Stimulated activated naive B cell treated with anti-CD40 and anti-IgM and Interleukin-4, amounts not matched to agents 10 μg/mL and 1 μg/mL and 100 μg/mL, for 72 hours (primary cell): ENCODE data around the gene OLFML2A.

ENCODE experiments used
- ATAC-seq, 2 donors: fragments of 150-1000 bp; cut with Tn5 transposase; replicated peaks; 2 replicates each; pipeline ENCODE4 v1.10.0; 2021; ENCODE audit warnings: moderate library complexity in 1 of 2
- DNase-seq: peaks from one replicate; pipeline ENCODE4 v3.0.0; 2021
- H3K27ac Mint-ChIP-seq: one replicate; pipeline ENCODE4 v1.8.0; 2022; ENCODE audit warnings: mild to moderate bottlenecking, mixed read lengths
- H3K27me3 Mint-ChIP-seq, 2 donors: one replicate each; pipeline ENCODE4 v1.8.0; 2022; ENCODE audit warnings: mixed read lengths in 2 of 2
- H3K36me3 Mint-ChIP-seq, 2 donors: one replicate each; pipeline ENCODE4 v1.8.0; 2022; ENCODE audit warnings: mixed read lengths in 2 of 2, mild to moderate bottlenecking in 1 of 2
- H3K4me1 Mint-ChIP-seq, 2 donors: one replicate each; pipeline ENCODE4 v1.8.0; 2022; ENCODE audit warnings: mixed read lengths in 2 of 2, mild to moderate bottlenecking in 1 of 2
- H3K4me3 Mint-ChIP-seq, 2 donors: one replicate each; pipeline ENCODE4 v1.8.0; 2022; ENCODE audit warnings: mild to moderate bottlenecking in 2 of 2, mixed read lengths in 2 of 2, moderate library complexity in 1 of 2
- H3K9me3 Mint-ChIP-seq, 2 donors: one replicate each; pipeline ENCODE4 v1.8.0; 2022; ENCODE audit warnings: mixed read lengths in 2 of 2, mild to moderate bottlenecking in 1 of 2

Gene OLFML2A

GRCh38 chr9:124846969-124847368 lies 70.0 kb downstream of the OLFML2A start:
- no peak for DNase-seq
- H3K36me3 Mint-ChIP-seq = no peaks in the 10 kb centered on the region
- H3K9me3 Mint-ChIP-seq = no peaks in the 10 kb centered on the region
- no peaks in the 10 kb centered on the region for H3K4me1 Mint-ChIP-seq
- no peak overlapping the region for H3K4me3 Mint-ChIP-seq
- no peak for ATAC-seq
- H3K27me3 Mint-ChIP-seq = peaks cover 0 to 11% of the 10 kb centered on the region in 2 donors
- no peak overlapping the region for H3K27ac Mint-ChIP-seq

GRCh38 chr9:124849801-124850200 lies 72.9 kb downstream of the OLFML2A start:
- DNase-seq (no peak), ATAC-seq (no peak)
- Mint-ChIP-seq H3K36me3 (no peaks in the 10 kb centered on the region), H3K27me3 (peaks cover 0 to 11% of the 10 kb centered on the region in 2 donors), H3K9me3 (no peaks in the 10 kb centered on the region), H3K4me1 (peaks cover 4 to 12% of the 10 kb centered on the region in 2 donors), H3K27ac (no peak overlapping the region), H3K4me3 (no peak overlapping the region)

- peaks cover 0 to 11% of the 10 kb centered on the region in 2 donors for H3K27me3 Mint-ChIP-seq
- H3K9me3 Mint-ChIP-seq = no peaks in the 10 kb centered on the region
- DNase-seq (no peak), ATAC-seq (no peak)
- peaks cover 4 to 5% of the 10 kb centered on the region in 2 donors for H3K36me3 Mint-ChIP-seq
- H3K27ac Mint-ChIP-seq = peak overlapping the region; percentile 62
- peak overlapping the region; percentile 69 to 85 for H3K4me3 Mint-ChIP-seq
- peaks cover 7 to 24% of the 10 kb centered on the region in 2 donors for H3K4me1 Mint-ChIP-seq
Observed at GRCh38 chr9:124852121-124852828, 75.3 kb downstream of the OLFML2A start.

GRCh38 chr9:124852829-124853531 lies 76.0 kb downstream of the OLFML2A start, which contains the start of gene WDR38:
TSS of gene WDR38 (plus strand) at chr9:124853460. CDS start at chr9:124853532, 72 bp downstream.
- peaks cover 13 to 31% of the 10 kb centered on the region in 2 donors for H3K4me1 Mint-ChIP-seq
- no peaks in the 10 kb centered on the region for H3K9me3 Mint-ChIP-seq
- H3K27ac Mint-ChIP-seq = peak within 1 kb of the TSS; percentile 62
- peaks cover 0 to 11% of the 10 kb centered on the region in 2 donors for H3K27me3 Mint-ChIP-seq
- DNase-seq = peak; percentile 78
- peak; percentile 87 to 91 for ATAC-seq
- H3K36me3 Mint-ChIP-seq = peaks cover 11% of the 10 kb centered on the region in 2 donors
- peak within 1 kb of the TSS; percentile 69 to 85 for H3K4me3 Mint-ChIP-seq

GRCh38 chr9:124853605-124854143 lies 76.7 kb downstream of the OLFML2A start:
- no peak for ATAC-seq
- H3K4me1 Mint-ChIP-seq = peaks cover 18 to 38% of the 10 kb centered on the region in 2 donors
- H3K27me3 Mint-ChIP-seq = peaks cover 0 to 11% of the 10 kb centered on the region in 2 donors
- H3K9me3 Mint-ChIP-seq = no peaks in the 10 kb centered on the region
- peak overlapping the region; percentile 69 to 85 for H3K4me3 Mint-ChIP-seq
- H3K36me3 Mint-ChIP-seq = peaks cover 11 to 18% of the 10 kb centered on the region in 2 donors
- no peak for DNase-seq
- H3K27ac Mint-ChIP-seq = no peak overlapping the region

GRCh38 chr9:124854161-124854560 lies 77.2 kb downstream of the OLFML2A start:
- Mint-ChIP-seq H3K27ac (no peak overlapping the region), H3K4me3 (no peak overlapping the region), H3K9me3 (no peaks in the 10 kb centered on the region), H3K4me1 (peaks cover 19 to 43% of the 10 kb centered on the region in 2 donors), H3K27me3 (peaks cover 0 to 11% of the 10 kb centered on the region in 2 donors), H3K36me3 (peaks cover 11 to 21% of the 10 kb centered on the region in 2 donors)
- DNase-seq = no peak
- ATAC-seq = no peak

GRCh38 chr9:124854822-124855221 lies 77.9 kb downstream of the OLFML2A start:
- H3K4me1 Mint-ChIP-seq = peaks cover 25 to 50% of the 10 kb centered on the region in 2 donors
- ATAC-seq (no peak), DNase-seq (no peak)
- H3K4me3 Mint-ChIP-seq = no peak overlapping the region
- H3K9me3 Mint-ChIP-seq = no peaks in the 10 kb centered on the region
- H3K36me3 Mint-ChIP-seq = peaks cover 17 to 28% of the 10 kb centered on the region in 2 donors
- H3K27me3 Mint-ChIP-seq = peaks cover 0 to 11% of the 10 kb centered on the region in 2 donors
- peak overlapping the region; percentile 72 for H3K27ac Mint-ChIP-seq

GRCh38 chr9:124855566-124855943 lies 78.6 kb downstream of the OLFML2A start:
- Mint-ChIP-seq H3K36me3 (peaks cover 24 to 35% of the 10 kb centered on the region in 2 donors), H3K27me3 (peaks cover 0 to 11% of the 10 kb centered on the region in 2 donors), H3K4me3 (no peak overlapping the region), H3K9me3 (no peaks in the 10 kb centered on the region), H3K4me1 (peaks cover 32 to 57% of the 10 kb centered on the region in 2 donors), H3K27ac (peak overlapping the region; percentile 72)
- ATAC-seq (no peak), DNase-seq (no peak)

- Mint-ChIP-seq H3K27ac (peak overlapping the region; percentile 20), H3K4me3 (no peak overlapping the region), H3K4me1 (peaks cover 32 to 63% of the 10 kb centered on the region in 2 donors), H3K27me3 (peaks cover 0 to 5% of the 10 kb centered on the region in 2 donors), H3K36me3 (peaks cover 30 to 41% of the 10 kb centered on the region in 2 donors), H3K9me3 (no peaks in the 10 kb centered on the region)
- ATAC-seq (peak in 1 of 2 donors; percentile 12), DNase-seq (no peak)
Observed at GRCh38 chr9:124855944-124856765, 79.2 kb downstream of the OLFML2A start.

- ATAC-seq (no peak), DNase-seq (no peak)
- H3K4me3 Mint-ChIP-seq = peak overlapping the region; percentile 9 to 37
- H3K27me3 Mint-ChIP-seq = no peaks in the 10 kb centered on the region
- peaks cover 36 to 47% of the 10 kb centered on the region in 2 donors for H3K36me3 Mint-ChIP-seq
- peak overlapping the region; percentile 61 for H3K27ac Mint-ChIP-seq
- peaks cover 33 to 71% of the 10 kb centered on the region in 2 donors for H3K4me1 Mint-ChIP-seq
- H3K9me3 Mint-ChIP-seq = no peaks in the 10 kb centered on the region
Observed at GRCh38 chr9:124857533-124858162, 80.7 kb downstream of the OLFML2A start.

GRCh38 chr9:124858330-124859046 lies 81.6 kb downstream of the OLFML2A start:
- H3K4me1 Mint-ChIP-seq = peaks cover 34 to 70% of the 10 kb centered on the region in 2 donors
- peak overlapping the region in 1 of 2 donors; percentile 41 for H3K4me3 Mint-ChIP-seq
- H3K27ac Mint-ChIP-seq = peak overlapping the region; percentile 59
- ATAC-seq (no peak), DNase-seq (no peak)
- no peaks in the 10 kb centered on the region for H3K27me3 Mint-ChIP-seq
- no peaks in the 10 kb centered on the region for H3K9me3 Mint-ChIP-seq
- peaks cover 36 to 47% of the 10 kb centered on the region in 2 donors for H3K36me3 Mint-ChIP-seq

GRCh38 chr9:124859803-124860581 lies 83.1 kb downstream of the OLFML2A start:
- Mint-ChIP-seq H3K4me1 (peaks cover 38 to 75% of the 10 kb centered on the region in 2 donors), H3K9me3 (no peaks in the 10 kb centered on the region), H3K27me3 (no peaks in the 10 kb centered on the region), H3K27ac (peak overlapping the region; percentile 93), H3K4me3 (peak overlapping the region; percentile 86 to 91), H3K36me3 (peaks cover 36 to 47% of the 10 kb centered on the region in 2 donors)
- DNase-seq (no peak), ATAC-seq (no peak)
